GM10266 (cell line): ENCODE data around the gene ELF4.

Experiments
- DNase-seq: peaks from one replicate; pipeline ENCODE4 v3.0.0; 2012; ENCODE audit errors: extremely low spot score
- TF ChIP-seq, protein P1 (sequence below): IDR thresholded peaks from 2 replicates; pipeline ENCODE4 v1.5.1; 2012; ENCODE audit warnings: mild to moderate bottlenecking, low read depth; ENCODE audit not compliant: control insufficient read depth, insufficient read depth; ENCODE audit errors: missing control alignments

The ELF4 gene

DNA sequence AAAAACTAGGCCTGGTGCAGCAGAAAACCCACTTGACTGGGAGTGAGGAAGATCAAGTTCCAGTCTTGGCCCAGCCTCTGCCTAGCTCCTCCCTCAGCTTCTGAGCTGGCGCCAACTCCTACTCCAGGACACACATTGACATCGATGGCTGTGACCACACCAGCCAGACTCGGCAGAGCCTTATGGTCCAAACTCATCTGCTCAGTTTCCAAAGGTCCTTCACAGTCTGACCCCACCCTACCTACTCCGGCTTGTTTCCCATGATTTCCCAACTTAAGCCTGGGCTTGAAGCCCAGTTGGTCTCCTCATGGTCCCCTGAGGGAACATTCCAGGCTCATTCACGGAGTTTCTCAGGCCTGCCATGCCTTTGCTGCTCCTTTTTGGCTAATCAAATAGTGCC is 10.1 kb downstream of the ELF4 start:
- no peak for DNase-seq
- TF ChIP-seq, protein P1, sequence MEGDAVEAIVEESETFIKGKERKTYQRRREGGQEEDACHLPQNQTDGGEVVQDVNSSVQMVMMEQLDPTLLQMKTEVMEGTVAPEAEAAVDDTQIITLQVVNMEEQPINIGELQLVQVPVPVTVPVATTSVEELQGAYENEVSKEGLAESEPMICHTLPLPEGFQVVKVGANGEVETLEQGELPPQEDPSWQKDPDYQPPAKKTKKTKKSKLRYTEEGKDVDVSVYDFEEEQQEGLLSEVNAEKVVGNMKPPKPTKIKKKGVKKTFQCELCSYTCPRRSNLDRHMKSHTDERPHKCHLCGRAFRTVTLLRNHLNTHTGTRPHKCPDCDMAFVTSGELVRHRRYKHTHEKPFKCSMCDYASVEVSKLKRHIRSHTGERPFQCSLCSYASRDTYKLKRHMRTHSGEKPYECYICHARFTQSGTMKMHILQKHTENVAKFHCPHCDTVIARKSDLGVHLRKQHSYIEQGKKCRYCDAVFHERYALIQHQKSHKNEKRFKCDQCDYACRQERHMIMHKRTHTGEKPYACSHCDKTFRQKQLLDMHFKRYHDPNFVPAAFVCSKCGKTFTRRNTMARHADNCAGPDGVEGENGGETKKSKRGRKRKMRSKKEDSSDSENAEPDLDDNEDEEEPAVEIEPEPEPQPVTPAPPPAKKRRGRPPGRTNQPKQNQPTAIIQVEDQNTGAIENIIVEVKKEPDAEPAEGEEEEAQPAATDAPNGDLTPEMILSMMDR, result no peak

DNA sequence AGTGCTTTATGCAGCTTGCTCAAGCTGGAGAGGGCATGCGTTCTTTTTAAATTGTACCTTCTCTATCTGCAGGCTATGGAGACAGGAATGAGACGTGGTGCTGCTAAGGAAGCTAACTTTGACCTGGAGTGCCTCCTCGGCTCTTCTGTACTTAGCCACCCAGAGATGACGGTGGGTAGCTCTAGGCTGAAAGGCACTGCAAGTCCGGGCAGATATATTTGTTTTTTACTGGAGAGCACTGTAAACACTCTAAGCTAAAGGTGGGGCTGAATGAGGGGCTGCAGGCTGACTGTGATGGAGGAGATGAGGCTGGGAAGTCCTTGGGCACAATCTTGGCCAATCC is 12.1 kb downstream of the ELF4 start:
- DNase-seq, result no peak
- TF ChIP-seq, protein P1, result no peak

DNA sequence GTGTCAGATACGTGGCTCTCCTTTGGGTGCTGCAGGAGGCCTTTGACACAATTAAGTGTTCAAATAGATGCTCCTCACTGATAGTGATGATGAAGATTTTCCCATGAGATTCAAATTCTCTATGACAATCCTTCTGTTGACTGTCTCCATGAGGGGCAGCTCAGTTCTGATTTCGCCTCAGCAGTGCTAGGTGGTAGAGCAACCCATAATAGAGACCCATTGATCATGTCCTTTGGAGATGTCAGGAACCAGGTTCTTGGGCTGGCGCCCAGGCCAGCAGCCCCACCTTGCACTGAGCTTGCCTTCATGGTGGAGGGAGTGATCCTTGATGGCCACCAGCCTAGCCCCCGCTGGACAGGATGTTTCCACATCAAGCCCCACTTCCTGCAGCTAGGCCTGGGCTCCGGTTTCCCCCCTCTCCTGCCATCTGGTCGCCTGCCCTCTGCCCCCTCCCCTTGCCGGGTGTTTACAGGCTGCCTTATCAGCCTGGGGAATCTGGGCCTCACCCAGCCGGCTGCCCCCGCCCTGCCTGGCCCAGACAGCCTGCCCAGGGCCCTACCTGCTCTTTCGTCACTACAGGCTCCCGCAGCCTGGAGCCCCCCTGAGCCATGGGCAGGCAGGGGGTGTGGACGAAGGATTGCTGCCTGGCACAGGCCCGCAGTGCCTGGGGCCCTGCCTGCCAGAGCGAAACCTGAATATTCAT is 12.6 kb downstream of the ELF4 start:
- TF ChIP-seq, protein P1, result no peak
- no peak for DNase-seq

DNA sequence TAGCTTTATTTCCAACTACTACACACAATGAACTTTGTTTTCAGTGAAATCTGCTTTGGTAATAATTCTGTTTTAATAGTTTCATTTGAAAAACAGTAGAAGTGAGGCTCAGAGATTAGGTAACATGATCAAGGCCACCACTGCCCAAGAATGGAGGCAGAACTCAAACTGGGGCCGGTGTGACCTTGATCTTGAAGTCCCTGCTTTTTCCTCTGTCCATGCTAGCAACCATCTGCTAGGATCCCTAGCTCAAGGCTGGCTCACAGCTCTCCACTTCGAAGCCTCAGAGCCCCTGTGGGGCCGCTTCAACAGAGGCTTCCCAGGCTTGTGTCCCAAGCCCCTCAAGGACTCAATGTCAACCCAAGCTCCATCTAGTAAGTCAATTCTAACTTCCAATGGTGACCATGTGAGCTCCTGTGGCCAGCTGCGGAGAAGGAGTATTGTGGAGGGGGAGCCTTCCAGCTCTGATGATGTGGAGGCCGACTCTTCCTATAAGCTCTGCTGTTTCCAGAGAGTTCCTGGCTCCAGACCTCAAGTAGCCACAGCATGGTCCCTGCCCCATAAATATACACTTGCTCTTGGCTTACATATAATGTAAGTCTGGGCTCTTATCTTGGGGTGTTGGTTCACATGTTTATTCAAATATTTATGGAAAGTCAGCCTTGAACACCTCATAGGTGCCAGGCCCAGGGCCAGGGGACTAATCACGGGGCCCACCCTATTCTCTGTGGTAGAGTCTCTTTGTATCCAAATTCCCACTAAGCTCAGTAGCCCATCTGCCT is 14.9 kb downstream of the ELF4 start:
- DNase-seq, result no peak
- TF ChIP-seq, protein P1, result no peak

DNA sequence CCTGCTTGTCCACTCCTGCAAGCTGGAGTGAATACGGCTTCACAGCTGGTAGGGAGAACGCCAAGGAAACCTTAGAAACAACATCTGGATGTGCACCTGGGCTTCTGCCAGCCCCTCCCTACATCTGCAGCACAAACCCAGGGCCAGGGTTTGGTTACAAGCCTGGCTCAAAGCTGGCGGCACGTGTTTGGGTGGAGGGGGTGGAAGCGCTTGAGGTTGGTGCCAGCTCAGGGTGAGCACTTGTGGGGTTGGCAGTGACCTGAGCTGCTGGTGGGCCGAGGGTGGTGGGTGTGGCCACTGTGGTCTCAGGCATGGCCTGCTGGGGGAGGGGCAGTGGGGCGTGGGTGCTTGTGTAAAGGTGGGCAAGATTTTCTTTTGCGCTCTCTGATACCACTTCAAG is 15.6 kb downstream of the ELF4 start:
- TF ChIP-seq, protein P1, result no peak
- no peak for DNase-seq

DNA sequence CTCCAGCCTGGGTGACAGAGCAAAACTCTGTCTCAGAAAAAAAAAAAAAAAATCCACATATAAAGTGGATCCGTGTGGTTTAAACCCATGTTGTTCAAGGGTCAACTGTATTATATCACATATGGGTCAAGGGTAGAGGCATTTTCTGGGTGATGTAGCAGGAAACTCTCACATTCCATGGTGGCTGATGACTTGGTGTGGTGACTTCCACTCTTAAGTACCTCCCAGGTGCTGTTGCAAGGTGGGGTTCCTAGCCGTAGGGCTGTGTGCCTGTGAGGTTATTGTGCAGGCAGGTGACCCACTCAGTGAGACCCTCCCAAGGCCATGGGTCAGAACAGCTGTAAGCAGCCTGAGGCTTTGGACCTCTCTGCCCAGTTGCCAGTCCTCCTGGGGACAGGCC is 17.0 kb downstream of the ELF4 start:
- TF ChIP-seq, protein P1, result no peak
- DNase-seq, result no peak

DNA sequence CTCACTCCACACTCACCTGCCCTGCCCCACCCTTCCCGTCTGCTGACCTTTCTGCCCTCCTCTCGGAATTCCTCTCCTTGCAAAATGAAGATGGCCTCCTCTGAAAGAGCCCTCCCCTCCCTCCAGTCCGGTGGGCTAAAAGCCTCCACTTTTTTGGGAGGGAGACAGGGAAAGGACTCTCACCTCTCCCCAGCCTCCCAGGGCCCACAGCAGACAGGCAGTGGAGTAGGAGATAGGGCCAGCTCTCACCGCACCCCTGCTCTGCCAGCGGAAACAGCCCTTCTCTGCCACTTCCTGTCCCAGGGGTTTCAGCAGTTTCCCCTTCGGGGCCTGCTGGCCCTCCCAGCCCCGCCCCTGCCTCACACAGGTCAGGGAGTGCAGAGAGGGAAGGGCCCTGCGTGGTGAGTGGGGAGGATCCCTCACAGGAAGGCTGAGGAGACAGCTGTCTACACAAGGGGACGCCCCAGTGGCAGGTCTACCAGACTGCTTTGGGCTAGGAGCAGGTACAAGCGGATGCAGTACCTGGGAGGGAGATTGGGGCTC is 18.2 kb downstream of the ELF4 start:
- peak; percentile 80 for DNase-seq
- TF ChIP-seq, protein P1, result no peak
